Immature natural killer cell (primary cell): ENCODE data around the gene GFRA4. TPM values are rescaled to one million over a fixed set of nuclear protein-coding genes. Genes with fewer than 3 reads are reported as not detected.

Experiments
- DNase-seq, 3 donors: peaks; one replicate each; pipeline ENCODE4 v3.0.0; 2022; ENCODE audit warnings: mixed read lengths in 1 of 3
- H3K27ac Mint-ChIP-seq, 6 donors: one replicate each; pipeline ENCODE4 v1.8.0; 2020; ENCODE audit warnings: mixed read lengths in 6 of 6, mild to moderate bottlenecking in 5 of 6, inconsistent platforms in 4 of 6, moderate library complexity in 3 of 6
- H3K27me3 Mint-ChIP-seq, 3 donors: one replicate each; pipeline ENCODE4 v1.8.0; 2020 to 2021; ENCODE audit warnings: low read depth in 3 of 3, mild to moderate bottlenecking in 3 of 3, mixed read lengths in 3 of 3, moderate library complexity in 3 of 3, inconsistent platforms in 1 of 3
- H3K36me3 Mint-ChIP-seq, 3 donors: one replicate each; pipeline ENCODE4 v1.8.0; 2020; ENCODE audit warnings: mixed read lengths in 3 of 3, inconsistent platforms in 2 of 3, mild to moderate bottlenecking in 2 of 3
- H3K4me1 Mint-ChIP-seq, 2 donors: one replicate each; pipeline ENCODE4 v1.8.0; 2020; ENCODE audit warnings: inconsistent platforms in 2 of 2, mild to moderate bottlenecking in 2 of 2, mixed read lengths in 2 of 2, moderate library complexity in 1 of 2
- H3K4me3 Mint-ChIP-seq, 5 donors: one replicate each; pipeline ENCODE4 v1.8.0; 2020; ENCODE audit warnings: mild to moderate bottlenecking in 5 of 5, mixed read lengths in 5 of 5, inconsistent platforms in 3 of 5, moderate library complexity in 3 of 5
- H3K9me3 Mint-ChIP-seq, 6 donors: one replicate each; pipeline ENCODE4 v1.8.0; 2020; ENCODE audit warnings: mild to moderate bottlenecking in 6 of 6, mixed read lengths in 6 of 6, inconsistent platforms in 4 of 6, moderate library complexity in 3 of 6
- polyA plus RNA-seq, 3 donors: library from polyadenylated mRNA; unstranded; fragments of 300-500 nt; fragmentation: Illumina TruSeq; gene quantifications; one replicate each; pipeline ENCODE4 v1.2.3, GENCODE V29; 2021

Gene GFRA4
- polyA plus RNA-seq, 3 donors from 2014 or later, result not detected

DNA sequence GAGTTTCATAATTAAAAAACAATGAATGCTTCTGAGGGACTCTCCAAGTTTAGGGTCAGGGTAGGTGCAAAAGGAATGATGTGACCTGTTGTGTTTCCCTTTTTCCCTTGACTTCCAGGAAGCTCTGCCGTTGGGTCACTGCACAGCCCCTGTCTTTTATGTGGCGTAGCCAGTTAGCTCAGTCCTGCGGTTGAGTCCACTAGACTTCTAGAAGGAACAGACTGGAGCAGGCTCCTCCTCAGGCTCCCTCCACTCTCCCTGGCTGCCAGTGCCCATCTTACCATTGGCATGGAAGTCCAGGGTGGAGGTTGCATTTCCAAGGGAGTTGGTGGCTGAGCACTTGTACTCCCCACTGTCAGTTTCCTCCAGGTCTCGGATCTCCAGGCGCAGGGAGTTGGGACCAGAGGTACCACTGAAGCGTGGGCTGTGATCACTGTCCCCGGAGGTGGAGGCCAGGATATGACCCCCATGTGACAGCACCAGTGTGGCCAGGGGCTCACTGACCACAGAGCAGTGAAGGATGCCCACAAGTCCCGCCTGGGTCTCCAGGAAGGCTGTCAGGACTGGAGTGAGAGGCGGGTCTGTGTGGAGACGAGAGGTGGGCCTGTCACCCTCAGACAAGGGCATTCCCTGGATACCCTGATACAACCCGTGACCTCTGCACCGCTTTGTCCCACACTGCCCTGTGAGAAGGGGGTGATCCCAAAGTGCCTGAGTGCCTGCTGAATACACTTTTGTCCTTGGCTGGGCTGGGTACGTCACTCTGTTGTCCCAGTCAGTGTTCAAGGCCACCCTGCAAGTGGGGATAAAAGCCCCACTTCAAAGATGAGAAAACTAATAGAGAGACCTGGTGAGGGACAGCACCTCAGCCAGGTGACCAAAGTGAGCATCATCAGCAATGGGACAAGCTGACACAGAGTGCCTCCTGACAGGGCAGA is 38.1 kb upstream of the GFRA4 start:
- Mint-ChIP-seq H3K27ac (no peak overlapping the region), H3K9me3 (peaks cover 0 to under 1% (median 0%) of the 10 kb centered on the region in 6 donors), H3K27me3 (peaks cover 0 to 1% (median 0%) of the 10 kb centered on the region in 3 donors), H3K36me3 (no peaks in the 10 kb centered on the region), H3K4me3 (no peak overlapping the region), H3K4me1 (no peaks in the 10 kb centered on the region)
- DNase-seq, result no peak

DNA sequence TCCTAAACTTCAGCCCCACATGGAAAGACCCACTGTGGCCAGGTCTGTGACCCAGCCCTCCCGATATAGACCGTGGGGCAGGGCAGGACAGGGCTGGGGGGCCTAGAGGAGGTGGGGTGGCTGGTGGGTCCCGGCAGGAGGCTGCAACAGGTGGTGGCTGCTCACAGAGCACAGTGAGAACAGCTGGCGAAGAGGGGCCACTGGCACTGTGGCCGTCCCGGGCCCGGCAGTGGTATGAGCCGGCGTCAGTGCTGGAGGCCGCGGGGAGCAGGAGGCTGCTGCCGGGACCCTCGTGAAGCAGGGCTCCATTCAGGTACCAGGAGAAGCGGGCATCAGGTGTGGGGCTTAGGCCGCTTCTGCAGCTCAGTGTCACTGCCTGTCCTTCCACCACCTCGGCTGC is 35.8 kb upstream of the GFRA4 start:
- peaks cover 0 to 1% (median 0%) of the 10 kb centered on the region in 3 donors for H3K27me3 Mint-ChIP-seq
- no peak for DNase-seq
- H3K27ac Mint-ChIP-seq, result no peak overlapping the region
- H3K4me1 Mint-ChIP-seq, result no peaks in the 10 kb centered on the region
- no peak overlapping the region for H3K4me3 Mint-ChIP-seq
- peaks cover 0 to 2% (median 0%) of the 10 kb centered on the region in 6 donors for H3K9me3 Mint-ChIP-seq
- H3K36me3 Mint-ChIP-seq, result no peaks in the 10 kb centered on the region

DNA sequence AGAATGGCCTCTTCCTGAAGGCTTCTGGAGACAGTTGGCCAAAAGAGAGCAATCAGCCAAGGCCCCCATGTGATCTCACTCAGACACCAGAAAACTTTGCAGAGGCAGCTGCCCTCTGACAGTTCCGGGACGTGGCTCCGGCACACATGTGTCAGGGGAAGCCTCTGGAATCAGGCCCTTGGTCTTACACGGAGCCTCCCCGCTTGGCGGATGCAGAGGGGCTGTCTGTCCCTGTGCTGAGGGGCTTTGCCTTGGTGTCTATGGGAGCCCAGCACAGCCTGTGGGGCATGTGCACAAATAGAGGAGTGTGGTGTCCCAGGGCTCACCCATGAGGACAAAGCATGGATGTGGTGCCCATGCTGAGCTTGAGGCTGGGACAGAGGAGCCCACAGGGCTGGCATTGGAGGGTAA is 35.4 kb upstream of the GFRA4 start:
- H3K9me3 Mint-ChIP-seq, result peaks cover 0 to 2% (median 0%) of the 10 kb centered on the region in 6 donors
- no peak overlapping the region for H3K27ac Mint-ChIP-seq
- no peak overlapping the region for H3K4me3 Mint-ChIP-seq
- H3K36me3 Mint-ChIP-seq, result no peaks in the 10 kb centered on the region
- H3K4me1 Mint-ChIP-seq, result no peaks in the 10 kb centered on the region
- DNase-seq, result no peak
- H3K27me3 Mint-ChIP-seq, result peaks cover 0 to 1% (median 0%) of the 10 kb centered on the region in 3 donors

GRCh38 chr20:3697588-3698305 is 34.5 kb upstream of the GFRA4 start:
- no peak overlapping the region for H3K27ac Mint-ChIP-seq
- DNase-seq, result no peak
- H3K4me3 Mint-ChIP-seq, result no peak overlapping the region
- H3K4me1 Mint-ChIP-seq, result no peaks in the 10 kb centered on the region
- H3K27me3 Mint-ChIP-seq, result peaks cover 0 to 1% (median 0%) of the 10 kb centered on the region in 3 donors
- H3K9me3 Mint-ChIP-seq, result peaks cover 0 to 2% (median 0%) of the 10 kb centered on the region in 6 donors
- no peaks in the 10 kb centered on the region for H3K36me3 Mint-ChIP-seq

DNA sequence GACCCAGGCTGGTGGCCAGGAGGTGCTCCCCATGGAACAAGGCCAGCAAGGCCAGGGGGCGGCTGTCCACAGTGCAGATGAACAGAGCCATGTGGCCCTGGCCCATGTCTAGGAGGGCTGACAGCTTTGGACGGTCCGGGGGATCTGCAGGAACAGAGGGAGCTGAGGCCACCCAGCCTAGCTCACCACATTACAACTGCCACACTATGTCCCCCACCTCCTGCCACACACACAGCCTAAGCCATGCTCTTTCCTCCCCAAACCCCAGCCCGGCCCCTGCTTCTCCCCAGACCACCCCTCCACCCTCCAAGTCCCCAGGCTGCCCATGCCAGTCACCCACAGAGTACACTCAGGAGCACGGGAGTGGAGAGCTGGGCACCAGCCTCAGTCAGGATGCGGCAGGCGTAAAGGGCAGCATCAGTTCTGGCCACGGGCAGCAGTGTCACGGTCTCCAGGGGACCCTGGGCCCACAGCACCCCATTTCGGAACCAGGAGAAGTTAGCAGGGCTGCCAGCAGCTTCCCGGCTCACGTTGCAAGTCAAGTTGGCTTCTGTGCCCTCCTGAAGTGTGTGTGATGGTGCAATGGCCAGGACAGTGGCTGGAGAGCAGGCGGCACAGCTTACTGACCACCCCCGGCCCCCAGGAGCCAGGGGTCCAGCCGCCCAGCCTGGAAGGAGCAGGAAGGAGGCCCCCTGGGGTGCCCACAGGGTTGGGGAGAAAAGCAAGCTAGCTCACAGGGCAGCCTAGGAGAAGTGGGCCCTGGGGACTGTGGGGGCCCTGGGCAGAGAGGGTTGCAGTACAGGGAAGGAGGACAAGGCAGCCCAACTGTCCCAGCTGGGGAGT is 33.8 kb upstream of the GFRA4 start:
- Mint-ChIP-seq H3K4me3 (no peak overlapping the region), H3K4me1 (no peaks in the 10 kb centered on the region), H3K27ac (no peak overlapping the region), H3K36me3 (no peaks in the 10 kb centered on the region), H3K27me3 (no peaks in the 10 kb centered on the region), H3K9me3 (peaks cover 0 to 2% (median 0%) of the 10 kb centered on the region in 6 donors)
- no peak for DNase-seq

DNA sequence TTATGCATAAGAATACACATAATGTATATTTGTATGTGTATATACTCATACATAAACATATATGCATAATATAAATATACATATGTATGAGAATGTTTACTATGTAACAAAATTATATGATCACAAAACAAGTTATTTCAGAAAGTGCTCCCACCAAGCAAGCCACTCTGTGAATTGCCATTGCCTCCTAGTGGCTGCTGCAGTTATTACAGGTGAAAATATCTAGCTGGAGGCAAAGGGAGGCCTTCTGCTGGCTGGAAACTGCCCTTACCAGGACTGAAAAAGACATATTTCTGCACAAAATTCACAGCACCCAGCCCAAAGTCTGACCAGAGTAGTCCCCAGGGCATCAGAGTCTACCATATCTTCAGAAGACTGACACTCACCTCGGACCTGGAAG is 33.0 kb upstream of the GFRA4 start:
- Mint-ChIP-seq H3K4me1 (no peaks in the 10 kb centered on the region), H3K4me3 (no peak overlapping the region), H3K27ac (no peak overlapping the region), H3K9me3 (peaks cover 0 to 2% (median 0%) of the 10 kb centered on the region in 6 donors), H3K36me3 (no peaks in the 10 kb centered on the region), H3K27me3 (no peaks in the 10 kb centered on the region)
- no peak for DNase-seq

GRCh38 chr20:3694864-3695263 is 31.7 kb upstream of the GFRA4 start:
- Mint-ChIP-seq H3K4me1 (no peaks in the 10 kb centered on the region), H3K36me3 (no peaks in the 10 kb centered on the region)

DNA sequence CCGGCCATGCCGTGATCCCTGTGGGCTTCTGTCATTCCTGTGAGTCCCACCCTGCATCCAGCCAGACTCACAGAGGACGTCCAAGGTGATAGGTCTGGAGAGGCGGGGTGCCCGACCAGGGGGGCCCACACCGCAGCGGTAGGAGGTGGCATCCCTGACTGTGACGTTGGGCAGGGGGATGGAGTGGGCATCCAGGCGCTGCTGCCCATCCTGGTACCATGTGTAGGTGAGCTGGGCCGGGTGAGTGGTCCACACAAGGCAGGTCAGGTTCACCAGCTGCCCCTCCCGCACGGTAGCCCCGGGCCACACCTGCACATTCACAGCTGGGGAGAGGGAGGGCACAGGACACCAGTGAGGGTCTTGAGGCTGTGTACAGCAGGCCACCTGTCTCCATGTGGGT is 30.2 kb upstream of the GFRA4 start:
- H3K36me3 Mint-ChIP-seq, result no peaks in the 10 kb centered on the region
- H3K9me3 Mint-ChIP-seq, result peaks cover 0 to 2% (median 0%) of the 10 kb centered on the region in 6 donors
- H3K27me3 Mint-ChIP-seq, result peaks cover 0 to 3% (median 0%) of the 10 kb centered on the region in 3 donors

More at GRCh38 chr20:3694864-3695263, 31.7 kb upstream of the GFRA4 start:
- DNase-seq, result no peak
- H3K27me3 Mint-ChIP-seq, result peaks cover 0 to 2% (median 0%) of the 10 kb centered on the region in 3 donors
- H3K4me3 Mint-ChIP-seq, result no peak overlapping the region
- no peak overlapping the region for H3K27ac Mint-ChIP-seq
- peaks cover 0 to 2% (median 0%) of the 10 kb centered on the region in 6 donors for H3K9me3 Mint-ChIP-seq

GRCh38 chr20:3692706-3693294 is 29.6 kb upstream of the GFRA4 start:
- no peak overlapping the region for H3K27ac Mint-ChIP-seq
- H3K27me3 Mint-ChIP-seq, result peaks cover 0 to 3% (median 2%) of the 10 kb centered on the region in 3 donors
- H3K4me3 Mint-ChIP-seq, result no peak overlapping the region
- H3K4me1 Mint-ChIP-seq, result no peaks in the 10 kb centered on the region
- peaks cover 0 to 2% (median 0%) of the 10 kb centered on the region in 6 donors for H3K9me3 Mint-ChIP-seq
- DNase-seq, result no peak
- no peaks in the 10 kb centered on the region for H3K36me3 Mint-ChIP-seq

More for the DNA sequence above, 30.2 kb upstream of the GFRA4 start:
- no peak overlapping the region for H3K27ac Mint-ChIP-seq
- no peak for DNase-seq
- no peak overlapping the region for H3K4me3 Mint-ChIP-seq
- H3K4me1 Mint-ChIP-seq, result no peaks in the 10 kb centered on the region

DNA sequence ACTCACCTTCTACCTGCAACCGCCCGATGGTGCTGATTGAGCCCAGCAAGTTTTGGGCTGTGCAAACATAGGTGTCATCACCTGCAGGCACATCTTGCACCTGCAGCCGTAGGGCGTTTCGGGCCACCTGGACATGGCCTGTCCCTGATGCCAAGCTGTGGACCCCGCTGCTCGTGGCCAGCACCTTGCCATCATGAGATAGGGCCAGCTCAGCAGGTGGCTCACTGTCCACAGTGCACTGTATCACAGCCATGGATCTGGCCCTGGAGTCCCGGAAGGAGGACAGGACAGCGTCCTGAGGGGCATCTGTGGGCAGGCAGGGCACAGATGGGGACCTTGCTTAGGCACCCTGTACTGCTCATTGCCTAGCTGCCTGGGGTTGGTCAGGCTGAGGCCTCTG is 28.7 kb upstream of the GFRA4 start:
- H3K27ac Mint-ChIP-seq, result no peak overlapping the region
- peaks cover 0 to 2% (median 0%) of the 10 kb centered on the region in 6 donors for H3K9me3 Mint-ChIP-seq
- DNase-seq, result no peak
- H3K27me3 Mint-ChIP-seq, result peaks cover 0 to 3% (median 3%) of the 10 kb centered on the region in 3 donors
- H3K36me3 Mint-ChIP-seq, result no peaks in the 10 kb centered on the region
- H3K4me1 Mint-ChIP-seq, result no peaks in the 10 kb centered on the region
- H3K4me3 Mint-ChIP-seq, result no peak overlapping the region

- H3K36me3 Mint-ChIP-seq, result no peaks in the 10 kb centered on the region
- no peak for DNase-seq
- H3K4me1 Mint-ChIP-seq, result no peaks in the 10 kb centered on the region
- H3K27ac Mint-ChIP-seq, result no peak overlapping the region
- no peak overlapping the region for H3K4me3 Mint-ChIP-seq
- H3K9me3 Mint-ChIP-seq, result peaks cover 0 to 2% (median 0%) of the 10 kb centered on the region in 6 donors
- H3K27me3 Mint-ChIP-seq, result peaks cover 0 to 6% (median 3%) of the 10 kb centered on the region in 3 donors
These were observed 28.1 kb upstream of the GFRA4 start for GRCh38 chr20:3691306-3691705.

- Mint-ChIP-seq H3K36me3 (no peaks in the 10 kb centered on the region), H3K27ac (no peak overlapping the region), H3K4me1 (no peaks in the 10 kb centered on the region), H3K9me3 (no peaks in the 10 kb centered on the region), H3K4me3 (no peak overlapping the region), H3K27me3 (peaks cover 1 to 6% (median 3%) of the 10 kb centered on the region in 3 donors)
- no peak for DNase-seq
These were observed 27.2 kb upstream of the GFRA4 start for GRCh38 chr20:3690413-3690812.

DNA sequence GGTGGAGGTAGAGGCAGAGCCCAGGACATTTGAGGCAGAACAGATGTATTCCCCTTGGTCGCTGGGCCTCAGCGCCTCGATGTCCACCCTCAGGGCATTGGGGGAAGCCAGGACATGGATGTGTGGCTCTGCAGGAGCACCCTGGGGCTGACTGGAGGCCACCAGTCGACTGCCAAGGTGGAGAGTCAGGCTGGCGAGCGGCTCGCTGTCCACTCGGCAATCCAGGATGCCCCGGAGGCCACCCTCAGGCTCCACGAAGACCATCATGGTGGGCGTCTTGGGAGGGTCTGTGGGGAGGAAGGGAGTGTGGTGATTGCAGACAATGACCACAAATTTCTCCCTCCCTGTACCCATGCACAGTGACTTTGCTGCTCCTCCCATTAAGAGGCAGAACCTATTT is 26.8 kb upstream of the GFRA4 start:
- no peaks in the 10 kb centered on the region for H3K36me3 Mint-ChIP-seq
- no peak for DNase-seq
- no peak overlapping the region for H3K4me3 Mint-ChIP-seq
- peaks cover 3 to 6% (median 4%) of the 10 kb centered on the region in 3 donors for H3K27me3 Mint-ChIP-seq
- H3K9me3 Mint-ChIP-seq, result no peaks in the 10 kb centered on the region
- no peak overlapping the region for H3K27ac Mint-ChIP-seq
- H3K4me1 Mint-ChIP-seq, result no peaks in the 10 kb centered on the region
